CD4-positive, alpha-beta T cell (primary cell): ENCODE data around the gene IDS. TPM values are rescaled to one million over a fixed set of nuclear protein-coding genes. Genes with fewer than 3 reads are reported as not detected.
"Not testable (repeated sequence)": the region's sequence is repeated elsewhere in the genome, so short reads cannot be mapped to it uniquely, and the experiment has no call there.

Experiments
- ATAC-seq: fragments of 200-7000 bp; cut with Tn5 transposase; one replicate; pipeline ENCODE4 v1.10.0; 2022; ENCODE audit warnings: mild to moderate bottlenecking; ENCODE audit not compliant: poor library complexity
- CTCF ChIA-PET: fragments of 350-600 bp; sonication (Branson Sonifier 250); formaldehyde crosslinking; loops from one replicate; lab custom pipeline; 2021; ENCODE audit warnings: antibody characterized with exemption, inconsistent platforms; lab: Charles Lee
- POLR2A ChIA-PET: fragments of 350-600 bp; sonication (Branson Sonifier 250); formaldehyde crosslinking; loops from one replicate; lab custom pipeline; 2021; ENCODE audit warnings: antibody characterized with exemption, inconsistent platforms; lab: Charles Lee
- DNase-seq, 14 experiments: peaks; one replicate each; pipeline ENCODE4 v3.0.0-alpha.2; 2013 to 2020; ENCODE audit warnings: mixed read lengths in 2 of 14
- H3K27ac ChIP-seq, 2 donors: one replicate each; pipeline versions ENCODE4 v1.5.1 to v1.7.0; 2013; ENCODE audit warnings: low read length in 2 of 2, low read depth in 1 of 2, mild to moderate bottlenecking in 1 of 2
- H3K27me3 ChIP-seq, 2 experiments: 1 replicate in 1 of 2; 2 replicates in 1 of 2; pipeline versions ENCODE4 v1.6.1 to v1.7.0; 2013; ENCODE audit warnings: low read length in 2 of 2, control low read depth in 1 of 2, mild to moderate bottlenecking in 1 of 2, moderate library complexity in 1 of 2; ENCODE audit not compliant: insufficient read depth in 2 of 2, control insufficient read depth in 1 of 2
- H3K36me3 ChIP-seq: one replicate; pipeline ENCODE4 v1.6.1; 2013; ENCODE audit warnings: low read length, control low read depth; ENCODE audit not compliant: insufficient read depth
- H3K4me1 ChIP-seq: one replicate; pipeline ENCODE4 v1.6.1; 2013; ENCODE audit warnings: low read length, control low read depth; ENCODE audit not compliant: insufficient read depth
- H3K4me3 ChIP-seq: one replicate; pipeline ENCODE4 v1.5.1; 2013; ENCODE audit warnings: mild to moderate bottlenecking, low read length, moderate library complexity
- H3K9me3 ChIP-seq, 2 experiments: 1 replicate in 1 of 2; 2 replicates in 1 of 2; pipeline versions ENCODE4 v1.6.1 to v1.7.0; 2013; ENCODE audit warnings: low read length in 2 of 2, mild to moderate bottlenecking in 2 of 2, control low read depth in 1 of 2, moderate library complexity in 1 of 2; ENCODE audit not compliant: control insufficient read depth in 1 of 2, insufficient read depth in 1 of 2
- H3K27ac Mint-ChIP-seq: one replicate; pipeline ENCODE4 v1.8.0; 2020; ENCODE audit warnings: mixed read lengths
- H3K27me3 Mint-ChIP-seq: one replicate; pipeline ENCODE4 v1.8.0; 2021; ENCODE audit warnings: mixed read lengths
- H3K36me3 Mint-ChIP-seq: one replicate; pipeline ENCODE4 v1.8.0; 2021; ENCODE audit warnings: low read depth, mixed read lengths
- H3K4me1 Mint-ChIP-seq: one replicate; pipeline ENCODE4 v1.8.0; 2021; ENCODE audit warnings: low read depth, mixed read lengths
- H3K4me3 Mint-ChIP-seq: one replicate; pipeline ENCODE4 v1.8.0; 2020; ENCODE audit warnings: mild to moderate bottlenecking, mixed read lengths
- H3K9me3 Mint-ChIP-seq: one replicate; pipeline ENCODE4 v1.8.0; 2020; ENCODE audit warnings: mixed read lengths
- intact Hi-C, 2 experiments: fragments of 100-400 bp; cut with DNase I in 1 of 2; cut with micrococcal nuclease in 1 of 2; formaldehyde crosslinking; loops; one replicate each; pipeline versions ENCODE4 v1.15.1 to v1.9.0; 2023 to 2025; cut with DNase I, micrococcal nuclease
- total RNA-seq, 174 experiments: library from RNA in 2 of 174; stranded (reverse) in 2 of 174; gene quantifications; one replicate each; pipeline ENCODE4 v1.2.3 and lab custom pipeline; 2021 to 2026
- TF ChIP-seq, protein P1 (sequence below): fragments of 200-600 bp; IDR thresholded peaks from one replicate; pipeline ENCODE4 v1.8.0; 2022; ENCODE audit warnings: antibody characterized with exemption, mild to moderate bottlenecking

The IDS gene
- total RNA-seq, 2 experiments from 2014 or later, result 256 to 260 TPM

DNA sequence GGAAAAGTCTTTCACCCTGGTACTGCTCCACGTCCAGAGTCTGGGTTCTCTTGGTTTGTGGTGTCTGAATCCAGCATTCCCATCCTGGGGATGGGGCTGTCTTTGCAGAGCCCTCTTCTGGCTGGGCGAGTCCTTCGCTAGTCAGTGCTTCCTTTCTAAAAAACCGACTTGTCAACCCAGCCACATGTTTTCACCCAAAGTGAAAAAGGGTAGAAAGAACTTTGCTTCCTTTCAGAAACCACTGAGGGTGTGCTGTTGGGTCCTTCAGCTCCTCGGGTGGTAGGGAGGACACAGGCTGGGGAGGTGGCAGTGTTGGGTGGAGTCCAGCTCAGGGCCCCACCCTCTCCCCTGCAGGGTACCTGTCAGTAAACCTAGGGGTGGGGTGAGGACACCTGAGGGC is 20.8 kb upstream of the IDS start:
- POLR2A ChIA-PET, result interaction anchor here (1.3 to 2.4 kb wide), 2 partner anchors 14 to 21 kb away, joined by 3 to 12 read pairs; partner anchors contain the start of genes EOLA1 and IDS
- H3K9me3 Mint-ChIP-seq, H3K9me3 ChIP-seq, H3K27me3 Mint-ChIP-seq, H3K36me3 ChIP-seq, H3K27me3 ChIP-seq, H3K36me3 Mint-ChIP-seq, intact Hi-C loops: not testable (repeated sequence)
- Mint-ChIP-seq H3K4me1 (peaks cover 41% of the 10 kb centered on the region), H3K4me3 (peak overlapping the region; percentile 51), H3K27ac (peak overlapping the region; percentile 88)
- H3K27ac ChIP-seq, result peak overlapping the region; percentile 80 to 86
- peak; percentile 35 for ATAC-seq
- H3K4me1 ChIP-seq, result peaks cover 51% of the 10 kb centered on the region
- CTCF ChIA-PET, result interaction anchor here (0.8 kb wide), 2 partner anchors 10 to 14 kb away, joined by 3 to 4 read pairs; partner anchors contain the start of gene EOLA1
- H3K4me3 ChIP-seq, result peak overlapping the region; percentile 16
- peak in 10 of 14 experiments; percentile 5 to 79 (median 30) for DNase-seq

GRCh38 chrX:149525389-149525788 is 20.3 kb upstream of the IDS start:
- Histone ChIP-seq H3K4me1 (peaks cover 51% of the 10 kb centered on the region), H3K4me3 (peak overlapping the region; percentile 19), H3K27ac (peak overlapping the region; percentile 56 to 67)
- H3K4me3 Mint-ChIP-seq, result peak overlapping the region; percentile 62
- CTCF ChIA-PET, H3K9me3 Mint-ChIP-seq, H3K9me3 ChIP-seq, intact Hi-C loops, H3K36me3 Mint-ChIP-seq, H3K36me3 ChIP-seq, H3K27me3 Mint-ChIP-seq, H3K27me3 ChIP-seq: not testable (repeated sequence)
- ATAC-seq (peak; percentile 80), DNase-seq (peak; percentile 51 to 89 (median 65))
- POLR2A ChIA-PET, result interaction anchor here (2.4 kb wide), 1 partner anchor 15 kb away, joined by 12 read pairs; the partner anchor contains the start of gene EOLA1
- H3K4me1 Mint-ChIP-seq, result peaks cover 46% of the 10 kb centered on the region
- peak overlapping the region; percentile 88 for H3K27ac Mint-ChIP-seq

DNA sequence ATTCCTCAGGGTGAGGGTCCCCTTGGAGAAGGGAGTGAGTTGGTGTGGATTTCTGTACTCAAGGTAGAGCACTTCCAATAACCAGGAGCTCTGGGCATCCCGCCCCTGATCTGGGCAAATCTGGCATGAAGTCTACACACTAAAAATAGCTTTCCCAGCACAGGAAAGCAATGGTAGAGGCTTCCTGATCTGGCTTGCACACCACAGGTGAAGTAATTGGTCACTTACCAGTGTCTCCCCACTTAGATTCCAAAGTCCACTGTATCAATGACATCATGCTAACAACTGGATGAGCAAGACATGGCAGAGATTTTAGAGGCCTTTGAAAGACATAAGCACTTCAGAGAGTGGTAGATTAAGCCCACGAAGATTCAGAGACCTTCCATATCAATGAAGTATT is 17.8 kb upstream of the IDS start:
- H3K36me3 Mint-ChIP-seq, result no peaks in the 10 kb centered on the region
- Histone ChIP-seq H3K4me1 (peaks cover 51% of the 10 kb centered on the region), H3K9me3 (no peaks in the 10 kb centered on the region), H3K27me3 (no peaks in the 10 kb centered on the region), H3K36me3 (no peaks in the 10 kb centered on the region), H3K27ac (peak overlapping the region in 1 of 2 donors; percentile 2), H3K4me3 (no peak overlapping the region)
- no peak for DNase-seq
- POLR2A ChIA-PET, result interaction anchor here (2.8 kb wide), 1 partner anchor 17 kb away, joined by 21 read pairs; the partner anchor contains the start of gene EOLA1
- intact Hi-C loops, result loop anchor here in 1 of 2 experiments (2.0 kb wide), 1 partner anchor 16 kb away; no protein-coding TSS in a partner anchor
- H3K27ac Mint-ChIP-seq, result peak overlapping the region; percentile 59
- CTCF ChIA-PET, result interaction anchor here (2.4 kb wide), 1 partner anchor 11 kb away, joined by 9 read pairs; no protein-coding TSS in a partner anchor
- no peak overlapping the region for H3K4me3 Mint-ChIP-seq
- no peak for ATAC-seq
- H3K27me3 Mint-ChIP-seq, result no peaks in the 10 kb centered on the region
- no peaks in the 10 kb centered on the region for H3K9me3 Mint-ChIP-seq
- TF ChIP-seq, protein P1, sequence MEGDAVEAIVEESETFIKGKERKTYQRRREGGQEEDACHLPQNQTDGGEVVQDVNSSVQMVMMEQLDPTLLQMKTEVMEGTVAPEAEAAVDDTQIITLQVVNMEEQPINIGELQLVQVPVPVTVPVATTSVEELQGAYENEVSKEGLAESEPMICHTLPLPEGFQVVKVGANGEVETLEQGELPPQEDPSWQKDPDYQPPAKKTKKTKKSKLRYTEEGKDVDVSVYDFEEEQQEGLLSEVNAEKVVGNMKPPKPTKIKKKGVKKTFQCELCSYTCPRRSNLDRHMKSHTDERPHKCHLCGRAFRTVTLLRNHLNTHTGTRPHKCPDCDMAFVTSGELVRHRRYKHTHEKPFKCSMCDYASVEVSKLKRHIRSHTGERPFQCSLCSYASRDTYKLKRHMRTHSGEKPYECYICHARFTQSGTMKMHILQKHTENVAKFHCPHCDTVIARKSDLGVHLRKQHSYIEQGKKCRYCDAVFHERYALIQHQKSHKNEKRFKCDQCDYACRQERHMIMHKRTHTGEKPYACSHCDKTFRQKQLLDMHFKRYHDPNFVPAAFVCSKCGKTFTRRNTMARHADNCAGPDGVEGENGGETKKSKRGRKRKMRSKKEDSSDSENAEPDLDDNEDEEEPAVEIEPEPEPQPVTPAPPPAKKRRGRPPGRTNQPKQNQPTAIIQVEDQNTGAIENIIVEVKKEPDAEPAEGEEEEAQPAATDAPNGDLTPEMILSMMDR, result no peak
- H3K4me1 Mint-ChIP-seq, result peaks cover 49% of the 10 kb centered on the region

- Mint-ChIP-seq H3K4me1 (peaks cover 43% of the 10 kb centered on the region), H3K4me3 (peak overlapping the region; percentile 73), H3K27me3 (no peaks in the 10 kb centered on the region), H3K36me3 (no peaks in the 10 kb centered on the region), H3K27ac (peak overlapping the region; percentile 59), H3K9me3 (no peaks in the 10 kb centered on the region)
- Histone ChIP-seq H3K4me1 (peaks cover 49% of the 10 kb centered on the region), H3K4me3 (no peak overlapping the region), H3K9me3 (no peaks in the 10 kb centered on the region), H3K27me3 (no peaks in the 10 kb centered on the region), H3K36me3 (no peaks in the 10 kb centered on the region), H3K27ac (peak overlapping the region in 1 of 2 donors; percentile 25)
- DNase-seq, result peak in 4 of 14 experiments; percentile 40 to 74 (median 66)
- ChIA-PET CTCF (interaction anchor here (1.6 to 2.4 kb wide), 2 partner anchors 9 to 19 kb away, joined by 3 to 9 read pairs; no protein-coding TSS in a partner anchor), POLR2A (interaction anchor here (0.8 to 2.8 kb wide), 3 partner anchors 9 to 19 kb away, joined by 3 to 21 read pairs (median 9); partner anchors contain the start of genes EOLA1 and IDS)
- intact Hi-C loops, result loop anchor here in 1 of 2 experiments (2.0 kb wide), 1 partner anchor 17 kb away; the partner anchor contains the start of gene IDS
- peak; percentile 11 for ATAC-seq
- TF ChIP-seq, protein P1, result no peak
These were observed 16.3 kb upstream of the IDS start for GRCh38 chrX:149521438-149521837.

GRCh38 chrX:149520636-149521277 is 15.7 kb upstream of the IDS start:
- peak in 1 of 14 experiments; percentile 48 for DNase-seq
- H3K4me3 Mint-ChIP-seq, result peak overlapping the region; percentile 73
- intact Hi-C loops, result loop anchor here in 1 of 2 experiments (2.0 kb wide), 1 partner anchor 16 kb away; the partner anchor contains the start of gene IDS
- peak overlapping the region; percentile 59 for H3K27ac Mint-ChIP-seq
- peaks cover 42% of the 10 kb centered on the region for H3K4me1 ChIP-seq
- not testable (repeated sequence) for H3K27me3 Mint-ChIP-seq, H3K27ac ChIP-seq, H3K9me3 ChIP-seq, H3K36me3 ChIP-seq, H3K36me3 Mint-ChIP-seq, H3K9me3 Mint-ChIP-seq, H3K27me3 ChIP-seq, ATAC-seq, H3K4me3 ChIP-seq
- CTCF ChIA-PET, result interaction anchor here (1.6 to 2.4 kb wide), 2 partner anchors 9 to 19 kb away, joined by 3 to 9 read pairs; no protein-coding TSS in a partner anchor
- POLR2A ChIA-PET, result interaction anchor here (2.0 to 2.8 kb wide), 2 partner anchors 16 to 19 kb away, joined by 9 to 21 read pairs; partner anchors contain the start of genes EOLA1 and IDS
- peaks cover 37% of the 10 kb centered on the region for H3K4me1 Mint-ChIP-seq
